Left cardiac atrium (tissue), 4 donors: ENCODE measurements around the gene CSF2RB. TPM values are rescaled to one million over a fixed set of nuclear protein-coding genes. Genes with fewer than 3 reads are reported as not detected.

ENCODE experiments used
- ATAC-seq, 2 donors: fragments of 200-7000 bp; cut with Tn5 transposase; one replicate each; pipeline ENCODE4 v1.9.1; 2020; ENCODE audit warnings: mild to moderate bottlenecking in 2 of 2, moderate library complexity in 2 of 2
- DNase-seq: peaks from one replicate; pipeline ENCODE4 v3.0.0-alpha.2; 2020
- intact Hi-C, 2 donors: fragments of 100-400 bp; cut with DNase I; formaldehyde crosslinking; loops; one replicate each; pipeline versions ENCODE4 v1.14.1 to v1.15.1; 2022 to 2023
- long read RNA-seq: library from polyadenylated mRNA; unstranded; transcript quantifications from one replicate; pipeline ENCODE4 v2.0.0, GENCODE V29; 2021
- total RNA-seq, 2 donors: library from RNA; stranded (reverse); fragmentation: NEBNext Ultra II Directional; extraction: Animal tissue kit (Norgen Biotek cat#: 25700); gene quantifications; one replicate each; pipeline ENCODE4 v1.2.1, GENCODE V29; 2021
- donor health status: DM: no; HTN: yes; CAD: no.
- donor health status: DM: no; HTN: yes; CAD: no; lungs with severe emphysema.
- donor health status: DM: yes; HTN: yes; CAD: no.
- donor health status: Dilated cardiomyopathy.

The CSF2RB gene
- total RNA-seq: 1 to 10 TPM; 4.7 to 6.0 TPM
- long read RNA-seq, partial matches to known transcripts: 9 of 9 reads
- long read RNA-seq, other reads (novel, unspliced or antisense): 0 of 9 reads

DNA sequence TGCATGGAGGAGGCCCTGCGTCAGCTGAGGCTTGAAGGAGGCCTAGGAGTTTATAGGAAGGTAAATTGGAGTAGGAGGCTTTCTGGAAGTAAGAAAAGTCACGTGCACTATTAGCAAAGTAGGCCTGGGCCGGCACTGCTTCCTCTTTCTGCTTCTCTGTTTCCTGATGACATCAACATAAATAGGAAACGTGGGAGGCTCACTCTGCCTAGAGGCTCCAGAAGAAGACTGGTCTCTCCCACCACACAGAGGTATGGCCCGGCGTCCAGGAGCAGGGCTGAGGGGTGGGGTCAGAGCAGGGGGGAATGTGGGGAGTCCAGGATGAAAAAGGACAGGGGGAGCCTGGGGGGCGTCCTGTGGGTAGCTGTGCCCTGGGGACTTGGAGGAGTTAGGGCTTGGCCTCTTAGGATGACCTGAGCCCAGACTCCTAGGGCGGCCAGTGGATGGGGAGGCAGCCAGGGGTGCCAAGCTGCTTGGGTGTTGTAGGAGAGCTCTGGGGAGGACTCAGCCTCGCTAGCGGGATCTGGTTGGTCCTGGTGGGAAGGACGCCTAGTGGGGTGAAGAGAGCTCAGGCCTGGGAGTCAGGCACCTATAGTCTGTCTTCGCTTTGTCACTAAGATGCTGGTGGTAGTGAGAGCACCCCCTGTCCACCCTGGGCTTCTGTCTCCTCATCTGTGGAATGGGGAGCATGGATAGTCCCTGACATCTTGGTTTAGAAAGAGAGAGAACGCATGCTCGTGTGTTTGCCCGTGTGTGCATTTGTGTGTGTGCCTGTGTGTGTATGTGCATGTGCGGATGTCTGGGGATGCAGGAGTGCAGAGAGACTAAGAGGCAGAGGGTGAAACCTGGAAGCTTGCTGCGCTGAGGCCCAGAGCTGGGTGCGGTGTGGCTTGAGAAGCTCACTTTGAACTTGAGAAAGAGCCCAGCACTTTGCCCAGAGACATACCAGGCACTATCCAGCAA lies at the start of gene CSF2RB:
CSF2RB (plus strand) TSS at position 202 of the 963 bp plus-strand sequence. CDS start 8,580 bp downstream, outside the sequence.
- no peak for DNase-seq
- peak; percentile 38 to 92 for ATAC-seq
- intact Hi-C loops: no loop called here

DNA sequence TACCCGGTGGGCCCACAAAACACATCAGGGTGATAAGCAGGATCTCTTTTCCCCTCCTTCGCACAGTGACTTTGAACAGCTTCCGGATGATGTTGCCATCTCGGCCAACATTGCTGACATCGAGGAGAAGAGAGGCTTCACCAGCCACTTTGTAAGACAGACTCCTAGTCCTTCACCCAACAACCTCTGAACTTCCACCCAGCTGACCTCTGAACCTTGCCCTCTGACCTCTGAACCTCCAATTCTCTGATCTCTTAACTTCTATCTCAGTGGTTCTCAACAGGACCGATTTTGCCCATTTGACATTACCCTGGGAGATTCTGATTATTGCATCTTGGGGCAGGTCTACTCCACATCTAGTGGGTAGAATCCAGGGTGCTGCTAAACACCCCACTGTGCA lies 49.4 kb upstream of the CSF2RB start:
- intact Hi-C loops: no loop called here
- ATAC-seq (no peak), DNase-seq (no peak)

DNA sequence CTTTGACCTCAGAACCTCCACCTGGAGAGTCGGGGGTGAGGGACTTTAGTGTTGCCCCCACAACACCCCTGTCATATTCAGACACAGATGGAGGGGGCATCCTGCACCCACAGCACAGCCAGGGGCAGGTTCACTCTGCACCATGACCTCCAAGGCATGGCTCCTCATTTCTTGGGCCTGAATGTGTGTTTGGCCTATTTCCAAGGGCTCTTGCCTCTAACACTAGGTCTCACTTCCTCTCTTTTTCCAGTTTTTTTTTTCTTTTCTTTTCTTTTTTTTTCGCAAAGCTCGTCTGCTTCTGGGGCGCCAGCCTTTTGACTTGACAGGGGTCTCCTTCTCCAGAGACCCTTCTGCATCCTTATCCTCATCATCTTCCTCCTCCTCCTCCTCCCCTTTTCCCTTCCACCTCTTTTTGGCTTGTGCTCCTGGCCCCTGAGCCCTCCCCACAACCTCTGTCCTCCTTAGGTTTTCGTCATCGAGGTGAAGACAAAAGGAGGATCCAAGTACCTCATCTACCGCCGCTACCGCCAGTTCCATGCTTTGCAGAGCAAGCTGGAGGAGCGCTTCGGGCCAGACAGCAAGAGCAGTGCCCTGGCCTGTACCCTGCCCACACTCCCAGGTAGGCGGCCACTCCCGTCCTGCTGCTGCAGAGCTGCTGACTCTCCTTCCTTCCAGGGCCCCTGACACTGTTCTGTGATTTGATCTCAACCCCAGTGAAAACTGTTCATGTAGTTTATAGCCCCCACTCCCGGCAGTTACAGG lies 48.8 kb upstream of the CSF2RB start:
- DNase-seq (no peak), ATAC-seq (no peak)
- intact Hi-C loops: no loop called here

DNA sequence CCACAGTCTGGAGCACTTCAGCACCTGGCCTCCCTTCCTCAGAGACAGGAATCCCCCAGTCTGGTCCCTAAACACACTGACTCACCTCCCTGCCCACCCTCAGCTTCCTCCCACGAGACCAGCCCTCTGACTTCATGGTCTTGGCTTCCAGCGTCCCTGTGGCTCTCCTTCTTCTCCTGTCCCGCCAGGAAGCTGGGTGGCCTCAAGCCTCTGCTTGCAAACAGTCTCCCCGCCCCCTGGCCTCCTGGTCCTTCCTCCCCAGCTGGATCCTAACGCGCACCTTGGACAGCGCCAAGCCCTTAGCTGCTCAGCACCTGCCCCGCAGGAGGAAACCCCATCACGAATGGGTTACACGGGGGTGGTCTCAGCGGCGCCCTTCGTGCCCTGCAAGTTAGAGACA lies 48.1 kb upstream of the CSF2RB start:
- ATAC-seq: no peak

DNA sequence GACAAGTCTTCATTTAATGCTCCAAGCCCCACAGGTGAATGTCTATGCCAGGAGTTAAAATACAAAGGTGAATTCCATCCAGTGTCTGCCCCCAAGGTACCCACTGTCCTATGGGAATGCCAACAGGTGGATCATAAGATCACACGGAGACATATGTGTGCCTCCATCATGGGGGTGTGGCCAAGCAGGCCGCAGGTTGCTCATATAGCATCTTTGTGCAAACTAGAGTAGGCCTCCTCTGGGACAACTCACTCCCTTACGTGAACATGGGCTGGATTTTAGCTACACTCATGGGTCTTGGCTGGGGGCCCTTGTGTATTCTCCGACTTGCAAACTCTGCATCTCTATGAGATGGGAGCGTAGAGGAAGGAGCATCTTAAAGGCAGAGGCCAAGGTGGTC lies 45.7 kb upstream of the CSF2RB start:
- DNase-seq: no peak
- ATAC-seq: no peak
- intact Hi-C loops: no loop called here

More for the DNA sequence above, 48.1 kb upstream of the CSF2RB start:
- no peak for DNase-seq
- intact Hi-C loops: no loop called here

DNA sequence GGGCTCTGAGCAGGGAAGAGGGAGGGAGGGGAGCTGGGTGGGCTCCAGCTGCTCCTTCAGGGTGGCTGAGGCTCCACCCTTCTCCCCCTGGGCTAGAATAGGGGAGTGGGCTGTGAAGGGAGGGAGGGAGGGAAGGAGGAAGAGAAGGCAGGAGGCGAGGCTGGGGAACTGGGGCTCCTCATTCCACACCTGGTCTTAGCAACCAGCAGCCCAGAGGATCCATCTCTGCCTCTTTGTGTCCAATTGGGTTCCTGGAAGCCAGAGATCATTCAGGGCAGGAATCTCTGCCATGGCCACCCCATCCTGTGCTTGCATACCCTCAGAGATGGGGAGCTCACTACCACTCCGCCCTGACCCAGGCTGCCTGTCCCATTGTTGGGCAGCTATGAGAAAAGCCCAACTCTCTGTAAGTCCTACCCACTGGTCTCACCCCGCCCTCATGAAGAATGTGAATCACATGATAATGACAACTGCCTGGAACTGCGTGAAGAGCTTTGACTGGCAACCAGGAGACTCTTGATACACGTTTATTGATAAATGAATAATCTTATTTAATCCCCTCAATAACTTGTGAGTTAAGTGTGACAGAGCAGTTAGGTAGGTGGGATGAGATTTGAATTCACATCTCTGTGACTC lies 44.8 kb upstream of the CSF2RB start:
- ATAC-seq: no peak
- no peak for DNase-seq
- intact Hi-C loops: no loop called here

DNA sequence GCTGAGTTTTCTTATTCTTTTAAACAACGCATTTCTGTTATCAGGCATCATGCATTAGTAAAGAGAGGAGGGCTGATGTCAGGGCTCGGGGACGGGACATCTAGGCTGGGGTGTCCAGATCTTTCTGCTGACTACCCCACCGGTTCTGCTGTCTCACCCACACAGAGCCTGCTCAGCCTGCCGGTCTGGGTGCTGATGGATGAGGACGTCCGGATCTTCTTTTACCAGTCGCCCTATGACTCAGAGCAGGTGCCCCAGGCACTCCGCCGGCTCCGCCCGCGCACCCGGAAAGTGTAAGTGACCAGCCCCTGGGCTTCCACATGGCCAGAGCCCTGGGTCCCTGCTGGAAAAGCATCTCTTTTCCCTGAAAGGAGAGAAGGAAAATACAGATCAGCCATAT lies 43.2 kb upstream of the CSF2RB start:
- ATAC-seq (no peak), DNase-seq (no peak)
- intact Hi-C loops: loop anchor here (5.0 to 10.0 kb wide), 2 partner anchors 105 to 112 kb away; no protein-coding TSS in a partner anchor

DNA sequence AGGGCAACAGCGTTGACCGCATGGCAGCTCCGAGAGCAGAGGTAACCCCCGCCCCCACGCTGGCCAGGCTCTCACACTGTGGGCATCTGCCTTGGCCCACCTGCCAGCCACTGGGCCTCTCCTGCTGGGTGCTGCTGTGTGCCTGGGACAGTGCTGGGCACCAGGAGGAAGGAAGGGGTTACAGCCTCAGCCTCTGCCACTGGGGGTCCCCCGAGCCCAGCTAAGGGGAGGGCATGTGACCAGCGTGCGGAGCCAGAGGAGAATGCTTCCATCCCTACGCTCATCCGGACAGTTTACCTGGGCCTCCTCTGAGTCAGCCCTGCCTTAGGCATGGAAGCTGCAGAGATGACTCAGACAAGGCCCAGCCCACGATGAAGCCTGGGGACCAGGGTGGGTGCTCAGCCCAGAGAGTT lies 41.8 kb upstream of the CSF2RB start:
- ATAC-seq (no peak), DNase-seq (no peak)
- intact Hi-C loops: loop anchor here (2.0 to 10.0 kb wide), 3 partner anchors 103 to 173 kb away; no protein-coding TSS in a partner anchor

DNA sequence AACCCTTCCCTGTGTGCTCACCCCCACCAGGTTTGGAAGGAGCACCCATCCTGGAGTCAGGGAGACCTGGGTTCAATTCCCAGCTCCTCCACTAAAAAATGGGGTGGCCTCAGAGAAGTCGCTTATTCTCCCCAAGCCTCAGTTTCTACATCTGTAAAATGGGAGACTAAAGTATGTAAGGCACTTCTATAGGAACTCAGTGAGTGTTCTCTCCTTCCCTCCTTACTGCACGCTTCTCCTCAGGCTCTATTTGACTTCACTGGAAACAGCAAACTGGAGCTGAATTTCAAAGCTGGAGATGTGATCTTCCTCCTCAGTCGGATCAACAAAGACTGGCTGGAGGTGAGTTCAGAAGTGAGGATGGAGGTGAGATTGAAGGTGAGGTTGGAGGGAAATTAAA lies 41.3 kb upstream of the CSF2RB start:
- no peak for ATAC-seq
- no peak for DNase-seq
- intact Hi-C loops: loop anchor here (2.0 to 10.0 kb wide), 3 partner anchors 103 to 173 kb away; no protein-coding TSS in a partner anchor

DNA sequence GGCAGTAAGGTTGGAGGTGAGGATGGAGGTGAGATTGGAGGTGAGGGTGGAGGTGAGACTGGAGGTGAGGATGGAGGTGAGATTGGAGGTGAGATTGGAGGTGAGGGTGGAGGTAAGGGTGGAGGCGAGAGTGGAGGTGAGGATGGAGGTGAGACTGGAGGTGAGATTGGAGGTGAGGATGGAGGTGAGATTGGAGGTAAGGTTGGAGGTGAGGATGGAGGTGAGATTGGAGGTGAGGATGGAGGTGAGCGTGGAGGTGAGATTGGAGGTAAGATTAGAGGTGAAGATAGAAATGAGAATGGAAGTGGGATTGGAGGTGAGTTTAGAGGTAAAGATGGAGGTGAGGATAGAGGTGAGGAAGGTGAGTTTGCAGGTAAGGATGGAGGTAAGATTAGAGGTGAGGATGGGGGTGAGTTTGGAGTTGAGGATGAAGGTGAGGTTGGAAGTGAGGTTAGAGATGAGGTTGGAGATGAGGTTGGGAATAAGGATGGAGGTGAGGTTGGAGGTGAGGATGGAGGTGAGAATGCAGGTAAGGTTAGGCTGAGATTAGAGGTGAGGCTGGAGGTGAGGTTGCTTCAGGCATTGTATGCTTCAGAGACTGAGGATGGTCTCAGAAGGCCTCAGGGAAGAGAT lies 40.4 kb upstream of the CSF2RB start:
- intact Hi-C loops: loop anchor here (2.0 to 10.0 kb wide), 3 partner anchors 102 to 172 kb away; no protein-coding TSS in a partner anchor
- ATAC-seq: no peak
- DNase-seq: no peak

DNA sequence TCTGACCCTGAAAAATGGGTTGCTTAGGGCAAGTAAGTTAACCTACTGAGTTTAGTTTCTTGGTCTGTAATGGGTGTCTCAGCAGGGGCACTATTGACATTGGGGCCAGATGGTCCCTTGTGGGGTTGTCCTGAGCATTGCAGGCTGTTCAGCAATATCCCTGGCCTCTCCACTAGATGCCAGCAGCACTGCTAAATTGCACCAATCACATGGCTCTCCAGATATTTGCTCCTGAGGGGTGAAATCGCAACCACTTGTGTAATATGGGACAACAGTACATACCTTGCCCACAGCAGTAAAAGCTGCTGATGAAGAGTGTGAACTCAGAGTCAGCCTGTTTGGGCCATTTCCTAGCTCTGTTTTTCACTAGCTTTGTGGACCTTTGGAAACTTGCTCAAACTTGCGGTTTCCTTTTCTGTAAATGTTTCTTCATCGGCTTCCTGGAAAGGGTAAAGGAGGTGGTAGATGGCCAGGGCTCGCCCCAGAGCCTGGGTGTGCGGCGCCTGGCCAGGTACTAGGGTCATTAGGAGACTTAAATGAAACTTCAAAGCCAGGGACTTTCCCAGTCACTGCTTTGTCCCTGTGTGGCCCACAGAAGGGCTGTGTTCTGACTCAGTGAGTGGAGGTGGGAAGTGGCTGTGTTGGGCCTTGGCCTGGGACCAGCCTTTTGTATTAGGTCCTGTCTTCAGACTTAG lies 39.7 kb upstream of the CSF2RB start:
- peak; percentile 39 for DNase-seq
- peak; percentile 84 to 87 for ATAC-seq
- intact Hi-C loops: loop anchor here (2.0 to 10.0 kb wide), 3 partner anchors 101 to 171 kb away; no protein-coding TSS in a partner anchor

DNA sequence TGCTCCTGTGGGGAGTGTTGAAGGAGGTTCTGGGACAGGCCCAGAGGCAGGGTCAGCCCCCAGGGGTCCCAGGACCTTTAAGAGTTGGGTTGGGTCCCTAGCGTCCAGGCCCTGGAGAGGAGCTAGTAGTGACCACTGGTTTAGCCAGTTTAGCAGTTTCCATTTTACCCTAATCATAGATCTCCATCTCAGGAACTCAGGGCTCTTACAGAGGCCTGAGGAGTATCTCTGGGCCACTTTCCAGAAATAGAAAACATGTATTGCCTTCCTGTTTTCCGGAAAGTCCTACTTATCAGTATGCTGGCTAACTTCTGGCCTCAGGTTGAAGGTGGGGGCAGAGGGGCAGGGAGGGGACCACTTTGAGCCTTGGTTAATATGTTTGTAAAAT lies 39.1 kb upstream of the CSF2RB start:
- no peak for ATAC-seq
- intact Hi-C loops: loop anchor here (5.0 to 10.0 kb wide), 2 partner anchors 100 to 108 kb away; no protein-coding TSS in a partner anchor

DNA sequence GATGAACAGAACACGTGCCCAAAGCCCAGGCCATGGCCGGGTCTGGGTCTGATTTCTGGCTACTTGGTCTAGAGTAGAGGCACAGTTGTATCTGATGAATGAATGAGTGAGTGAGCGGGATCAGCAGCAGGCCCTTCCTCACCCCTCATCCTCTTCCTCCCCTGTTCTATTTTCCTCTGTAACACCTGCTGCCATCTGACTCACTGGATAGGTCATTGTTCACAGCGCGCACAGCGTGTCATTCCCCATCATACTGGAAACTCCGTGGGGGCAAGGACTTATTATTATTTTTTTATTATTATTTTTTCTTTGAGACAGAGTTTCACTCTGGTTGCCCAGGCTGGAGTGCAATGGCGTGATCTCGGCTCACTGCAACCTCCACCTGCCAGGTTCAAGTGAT lies 38.7 kb upstream of the CSF2RB start:
- intact Hi-C loops: loop anchor here (5.0 to 10.0 kb wide), 2 partner anchors 100 to 108 kb away; no protein-coding TSS in a partner anchor
- no peak for ATAC-seq
- DNase-seq: no peak

More for the DNA sequence above, 39.1 kb upstream of the CSF2RB start:
- DNase-seq: no peak

DNA sequence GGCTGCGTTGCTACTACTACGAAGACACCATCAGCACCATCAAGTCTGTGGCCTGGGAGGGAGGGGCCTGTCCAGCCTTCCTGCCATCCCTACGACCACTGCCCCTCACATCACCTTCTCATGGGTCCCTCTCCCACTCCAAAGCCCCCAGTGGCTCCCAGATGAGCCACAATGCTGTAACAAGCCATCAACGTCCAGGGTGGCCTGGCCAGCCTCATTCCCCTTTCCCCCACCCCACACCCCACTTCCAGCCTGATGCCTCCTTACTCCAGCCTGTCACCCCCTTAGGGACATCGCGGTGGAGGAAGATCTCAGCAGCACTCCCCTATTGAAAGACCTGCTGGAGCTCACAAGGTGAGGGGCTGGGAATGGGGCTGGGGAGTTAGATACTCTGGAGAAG lies 37.7 kb upstream of the CSF2RB start:
- intact Hi-C loops: loop anchor here in 1 of 2 donors (10.0 kb wide), 1 partner anchor 99 kb away; no protein-coding TSS in a partner anchor
- ATAC-seq (no peak), DNase-seq (no peak)

DNA sequence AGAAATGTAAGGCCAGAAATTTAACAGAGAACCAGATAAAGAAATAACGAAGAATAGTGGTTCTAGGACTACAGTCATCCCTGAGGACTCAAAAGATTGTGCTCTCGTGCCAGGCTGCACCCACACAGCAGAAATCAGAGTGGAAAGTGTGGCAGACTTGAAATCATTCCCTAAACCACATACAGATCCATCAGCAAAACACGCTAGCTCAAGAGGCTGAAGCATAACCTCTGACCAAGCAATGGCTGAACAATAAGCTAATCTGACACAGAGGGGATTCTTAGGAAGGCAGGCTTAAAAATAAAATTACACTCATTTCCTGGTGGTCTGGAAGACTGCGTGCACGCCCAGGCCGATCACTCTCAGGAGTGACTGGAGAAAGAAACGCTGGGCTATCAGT lies 33.7 kb upstream of the CSF2RB start:
- intact Hi-C loops: loop anchor here in 1 of 2 donors (10.0 kb wide), 1 partner anchor 95 kb away; no protein-coding TSS in a partner anchor
- no peak for DNase-seq
- no peak for ATAC-seq

DNA sequence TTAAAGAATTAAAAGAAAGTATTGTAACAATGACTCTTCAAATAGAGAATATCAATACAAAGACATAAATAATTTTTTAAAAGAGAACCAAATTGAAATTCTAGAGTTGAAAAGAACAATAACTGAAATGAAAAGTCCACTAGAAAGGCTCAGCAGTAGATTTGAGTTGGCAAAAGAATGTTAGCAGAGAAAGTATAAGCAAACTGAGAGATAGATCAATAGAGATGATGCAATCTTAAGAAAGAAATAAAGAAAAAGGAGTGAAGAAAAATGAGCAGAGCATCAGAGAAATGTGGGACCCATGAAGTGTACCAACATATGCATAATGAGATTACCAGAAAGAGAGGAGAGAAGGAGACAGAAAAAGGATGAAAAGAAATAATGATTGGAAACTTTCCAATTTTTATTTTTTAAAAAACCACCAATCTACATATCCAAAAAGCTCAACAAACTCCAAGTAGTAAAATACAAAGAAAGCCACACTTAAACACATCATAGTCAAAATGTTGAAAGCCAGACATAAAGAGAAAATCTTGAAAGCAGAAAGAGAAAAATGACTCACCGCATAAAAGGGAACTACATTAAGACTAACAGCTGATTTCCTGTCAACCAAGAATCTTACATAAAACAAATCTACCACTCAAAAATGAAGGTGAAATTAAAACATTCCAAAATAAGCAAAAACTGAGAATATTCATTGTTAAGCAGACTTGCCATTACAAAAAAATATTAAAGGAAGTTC lies 31.8 kb upstream of the CSF2RB start:
- ATAC-seq (no peak), DNase-seq (no peak)
- intact Hi-C loops: no loop called here
